Osteocyte (in vitro differentiated cells): ENCODE data around the gene TDRD9. TPM values are rescaled to one million over a fixed set of nuclear protein-coding genes. Genes with fewer than 3 reads are reported as not detected.

Source experiments
- DNase-seq: peaks from one replicate; pipeline ENCODE4 v3.0.0; 2021; ENCODE audit warnings: mixed read lengths; ENCODE audit not compliant: unreplicated experiment; ENCODE audit errors: extremely low spot score
- H3K27ac Mint-ChIP-seq: one replicate; pipeline ENCODE4 v1.8.0; 2021; ENCODE audit warnings: mild to moderate bottlenecking, mixed read lengths; ENCODE audit not compliant: unreplicated experiment
- H3K27me3 Mint-ChIP-seq: one replicate; pipeline ENCODE4 v1.8.0; 2021; ENCODE audit warnings: mixed read lengths; ENCODE audit not compliant: unreplicated experiment
- H3K36me3 Mint-ChIP-seq: one replicate; pipeline ENCODE4 v1.8.0; 2021; ENCODE audit warnings: mixed read lengths; ENCODE audit not compliant: unreplicated experiment
- H3K4me1 Mint-ChIP-seq: one replicate; pipeline ENCODE4 v1.8.0; 2021; ENCODE audit warnings: mixed read lengths; ENCODE audit not compliant: unreplicated experiment
- H3K4me3 Mint-ChIP-seq: one replicate; pipeline ENCODE4 v1.8.0; 2021; ENCODE audit warnings: mild to moderate bottlenecking, moderate library complexity, mixed read lengths; ENCODE audit not compliant: unreplicated experiment
- H3K9me3 Mint-ChIP-seq: one replicate; pipeline ENCODE4 v1.8.0; 2021; ENCODE audit warnings: mixed read lengths; ENCODE audit not compliant: unreplicated experiment
- long read RNA-seq: library from polyadenylated mRNA; unstranded; transcript quantifications from one replicate; pipeline ENCODE4 v2.0.0, GENCODE V29; 2021
- total RNA-seq: library from RNA; stranded (reverse); gene quantifications from 2 replicates; pipeline ENCODE4 v1.2.1, GENCODE V29; 2021
- TF ChIP-seq, protein P1 (sequence below): fragments of 200-600 bp; sonication (generic); IDR thresholded peaks from 2 replicates; pipeline ENCODE4 v1.5.0; 2021; ENCODE audit warnings: antibody characterized with exemption, mild to moderate bottlenecking, moderate library complexity

Gene TDRD9, protein sequence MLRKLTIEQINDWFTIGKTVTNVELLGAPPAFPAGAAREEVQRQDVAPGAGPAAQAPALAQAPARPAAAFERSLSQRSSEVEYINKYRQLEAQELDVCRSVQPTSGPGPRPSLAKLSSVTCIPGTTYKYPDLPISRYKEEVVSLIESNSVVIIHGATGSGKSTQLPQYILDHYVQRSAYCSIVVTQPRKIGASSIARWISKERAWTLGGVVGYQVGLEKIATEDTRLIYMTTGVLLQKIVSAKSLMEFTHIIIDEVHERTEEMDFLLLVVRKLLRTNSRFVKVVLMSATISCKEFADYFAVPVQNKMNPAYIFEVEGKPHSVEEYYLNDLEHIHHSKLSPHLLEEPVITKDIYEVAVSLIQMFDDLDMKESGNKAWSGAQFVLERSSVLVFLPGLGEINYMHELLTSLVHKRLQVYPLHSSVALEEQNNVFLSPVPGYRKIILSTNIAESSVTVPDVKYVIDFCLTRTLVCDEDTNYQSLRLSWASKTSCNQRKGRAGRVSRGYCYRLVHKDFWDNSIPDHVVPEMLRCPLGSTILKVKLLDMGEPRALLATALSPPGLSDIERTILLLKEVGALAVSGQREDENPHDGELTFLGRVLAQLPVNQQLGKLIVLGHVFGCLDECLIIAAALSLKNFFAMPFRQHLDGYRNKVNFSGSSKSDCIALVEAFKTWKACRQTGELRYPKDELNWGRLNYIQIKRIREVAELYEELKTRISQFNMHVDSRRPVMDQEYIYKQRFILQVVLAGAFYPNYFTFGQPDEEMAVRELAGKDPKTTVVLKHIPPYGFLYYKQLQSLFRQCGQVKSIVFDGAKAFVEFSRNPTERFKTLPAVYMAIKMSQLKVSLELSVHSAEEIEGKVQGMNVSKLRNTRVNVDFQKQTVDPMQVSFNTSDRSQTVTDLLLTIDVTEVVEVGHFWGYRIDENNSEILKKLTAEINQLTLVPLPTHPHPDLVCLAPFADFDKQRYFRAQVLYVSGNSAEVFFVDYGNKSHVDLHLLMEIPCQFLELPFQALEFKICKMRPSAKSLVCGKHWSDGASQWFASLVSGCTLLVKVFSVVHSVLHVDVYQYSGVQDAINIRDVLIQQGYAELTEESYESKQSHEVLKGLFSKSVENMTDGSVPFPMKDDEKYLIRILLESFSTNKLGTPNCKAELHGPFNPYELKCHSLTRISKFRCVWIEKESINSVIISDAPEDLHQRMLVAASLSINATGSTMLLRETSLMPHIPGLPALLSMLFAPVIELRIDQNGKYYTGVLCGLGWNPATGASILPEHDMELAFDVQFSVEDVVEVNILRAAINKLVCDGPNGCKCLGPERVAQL (N-terminal part only)
- not detected in 2 replicates for total RNA-seq
- long read RNA-seq, result 0 reads

DNA sequence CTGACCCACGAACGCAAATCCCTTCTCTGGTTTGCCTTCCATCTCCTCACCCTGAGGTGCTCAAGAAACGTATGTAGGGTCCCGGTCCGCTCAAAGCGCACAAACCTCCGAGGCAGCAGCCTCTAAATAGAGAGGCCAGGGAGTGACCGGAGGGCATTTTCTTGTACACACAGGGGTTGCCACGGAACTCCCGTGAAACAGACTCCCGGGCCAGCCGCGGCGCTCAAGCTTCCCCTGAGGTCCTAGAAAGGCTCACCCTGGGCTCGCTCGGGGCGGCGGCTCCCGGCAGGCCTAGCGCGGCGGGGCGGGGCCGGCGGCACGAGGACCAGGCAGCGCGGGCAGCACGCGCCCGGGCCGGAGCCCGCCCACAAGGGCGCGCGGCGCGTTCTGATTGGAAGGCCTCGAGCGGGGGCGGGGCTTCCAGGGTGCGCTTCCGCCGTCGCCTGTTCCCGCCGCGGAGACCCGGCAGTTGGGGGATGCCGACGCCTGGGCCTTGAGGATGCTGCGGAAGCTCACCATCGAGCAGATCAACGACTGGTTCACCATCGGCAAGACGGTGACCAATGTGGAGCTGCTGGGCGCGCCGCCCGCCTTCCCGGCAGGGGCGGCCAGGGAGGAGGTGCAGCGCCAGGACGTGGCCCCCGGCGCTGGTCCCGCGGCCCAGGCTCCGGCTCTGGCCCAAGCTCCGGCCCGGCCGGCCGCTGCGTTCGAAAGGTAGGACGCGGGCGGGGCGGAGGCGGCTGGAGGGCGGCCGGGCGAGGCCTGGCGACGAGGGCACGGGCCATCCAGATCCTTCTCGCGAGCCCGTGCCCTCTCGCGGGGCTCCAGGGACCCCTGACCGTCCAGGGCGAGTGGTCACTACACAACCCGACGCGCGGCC lies at the start of gene TDRD9:
TDRD9 (plus strand) TSS at position 446 of the 880 bp plus-strand sequence; CDS start at position 500, 54 bp downstream.
- no peaks in the 10 kb centered on the region for H3K36me3 Mint-ChIP-seq
- no peak for DNase-seq
- H3K27ac Mint-ChIP-seq, result no peak within 1 kb of the TSS
- no peaks in the 10 kb centered on the region for H3K9me3 Mint-ChIP-seq
- peaks cover 19% of the 10 kb centered on the region for H3K27me3 Mint-ChIP-seq
- no peak within 1 kb of the TSS for H3K4me3 Mint-ChIP-seq
- no peaks in the 10 kb centered on the region for H3K4me1 Mint-ChIP-seq
- TF ChIP-seq, protein P1, sequence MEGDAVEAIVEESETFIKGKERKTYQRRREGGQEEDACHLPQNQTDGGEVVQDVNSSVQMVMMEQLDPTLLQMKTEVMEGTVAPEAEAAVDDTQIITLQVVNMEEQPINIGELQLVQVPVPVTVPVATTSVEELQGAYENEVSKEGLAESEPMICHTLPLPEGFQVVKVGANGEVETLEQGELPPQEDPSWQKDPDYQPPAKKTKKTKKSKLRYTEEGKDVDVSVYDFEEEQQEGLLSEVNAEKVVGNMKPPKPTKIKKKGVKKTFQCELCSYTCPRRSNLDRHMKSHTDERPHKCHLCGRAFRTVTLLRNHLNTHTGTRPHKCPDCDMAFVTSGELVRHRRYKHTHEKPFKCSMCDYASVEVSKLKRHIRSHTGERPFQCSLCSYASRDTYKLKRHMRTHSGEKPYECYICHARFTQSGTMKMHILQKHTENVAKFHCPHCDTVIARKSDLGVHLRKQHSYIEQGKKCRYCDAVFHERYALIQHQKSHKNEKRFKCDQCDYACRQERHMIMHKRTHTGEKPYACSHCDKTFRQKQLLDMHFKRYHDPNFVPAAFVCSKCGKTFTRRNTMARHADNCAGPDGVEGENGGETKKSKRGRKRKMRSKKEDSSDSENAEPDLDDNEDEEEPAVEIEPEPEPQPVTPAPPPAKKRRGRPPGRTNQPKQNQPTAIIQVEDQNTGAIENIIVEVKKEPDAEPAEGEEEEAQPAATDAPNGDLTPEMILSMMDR, result no peak

DNA sequence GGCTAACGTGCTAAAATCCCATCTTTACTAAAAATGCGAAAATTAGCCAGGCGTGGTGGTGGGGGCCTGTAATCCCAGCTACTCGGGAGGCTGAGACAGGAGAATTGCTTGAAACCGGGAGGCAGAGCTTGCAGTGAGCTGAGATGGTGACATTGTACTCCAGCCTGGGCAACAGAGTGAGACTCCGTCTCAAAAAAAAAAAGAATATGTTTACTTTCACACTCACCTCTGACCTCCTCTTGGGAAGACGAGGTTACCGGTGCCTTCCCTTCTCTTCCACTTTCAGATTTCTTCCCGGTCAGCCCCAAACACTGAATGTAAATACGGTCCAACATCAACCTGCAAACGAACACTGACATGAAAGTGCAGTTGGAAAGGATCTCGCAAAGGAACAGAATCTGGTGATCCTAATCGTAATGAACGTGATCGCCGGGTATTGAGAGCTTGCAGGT lies 49.1 kb upstream of the TDRD9 start:
- Mint-ChIP-seq H3K9me3 (no peaks in the 10 kb centered on the region), H3K36me3 (no peaks in the 10 kb centered on the region), H3K27ac (no peak overlapping the region), H3K4me3 (no peak overlapping the region), H3K4me1 (peaks cover 22% of the 10 kb centered on the region), H3K27me3 (no peaks in the 10 kb centered on the region)
- no peak for DNase-seq
- TF ChIP-seq, protein P1, result no peak

DNA sequence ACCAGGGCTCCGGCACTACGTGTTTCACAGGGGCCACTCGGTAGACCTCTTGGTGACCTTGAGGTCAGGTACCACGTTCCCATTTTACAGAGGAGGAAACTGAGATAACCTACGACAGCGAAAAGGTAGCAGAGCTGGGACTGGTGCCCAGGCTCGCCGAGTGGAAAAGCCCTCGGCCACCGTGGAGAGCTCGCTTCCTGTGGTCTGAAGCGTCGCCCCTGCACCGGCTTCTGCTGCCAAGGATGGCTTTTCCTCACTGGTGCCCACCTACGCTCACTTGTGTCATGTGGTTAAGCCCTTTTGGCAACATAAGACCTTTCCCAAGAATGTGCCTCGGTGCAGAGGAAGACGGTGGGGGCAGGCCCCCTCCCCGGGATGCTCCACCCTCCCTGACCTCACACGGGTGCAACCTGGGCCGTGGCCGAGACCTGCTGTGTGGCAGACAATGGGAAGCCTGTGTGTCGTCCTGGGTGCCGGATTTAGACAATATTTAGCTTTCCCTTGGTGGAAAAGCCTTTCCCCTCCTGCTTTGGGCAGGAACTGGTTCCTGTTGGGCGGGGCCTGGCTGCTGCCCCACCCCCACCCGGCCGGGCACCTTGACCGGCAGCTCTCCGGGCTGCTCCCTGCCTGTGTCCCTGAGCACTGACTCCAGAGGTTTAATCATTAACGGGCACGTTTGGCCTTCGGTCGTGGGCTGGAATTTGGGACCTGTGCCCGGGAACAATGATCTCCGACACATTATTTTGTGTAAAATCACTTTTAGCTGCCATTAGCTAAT lies 48.5 kb upstream of the TDRD9 start:
- TF ChIP-seq, protein P1, result no peak
- DNase-seq, result no peak
- no peak overlapping the region for H3K27ac Mint-ChIP-seq
- no peaks in the 10 kb centered on the region for H3K9me3 Mint-ChIP-seq
- no peak overlapping the region for H3K4me3 Mint-ChIP-seq
- no peaks in the 10 kb centered on the region for H3K27me3 Mint-ChIP-seq
- peaks cover 22% of the 10 kb centered on the region for H3K4me1 Mint-ChIP-seq
- no peaks in the 10 kb centered on the region for H3K36me3 Mint-ChIP-seq
